Karpas-422 (cell line): Measurements from ENCODE around the gene S100A10. TPM values are rescaled to one million over a fixed set of nuclear protein-coding genes. Genes with fewer than 3 reads are reported as not detected.

Experiments used
- DNase-seq: peaks from one replicate; pipeline ENCODE4 v3.0.0-alpha.2; 2015
- H2AFZ ChIP-seq: fragments of 200-600 bp; sonication (generic); 2 replicates; pipeline ENCODE4 v1.6.1; 2014; ENCODE audit warnings: antibody characterized with exemption, low read length, mixed read lengths
- H3K27ac ChIP-seq: fragments of 200-600 bp; sonication (generic); 2 replicates; pipeline ENCODE4 v1.5.1; 2014; ENCODE audit warnings: mild to moderate bottlenecking, low read length, moderate library complexity
- H3K27me3 ChIP-seq: fragments of 200-600 bp; sonication (generic); 2 replicates; pipeline ENCODE4 v1.6.1; 2014; ENCODE audit warnings: low read length, mixed read lengths
- H3K36me3 ChIP-seq: fragments of 200-600 bp; sonication (generic); 2 replicates; pipeline ENCODE4 v1.6.1; 2014; ENCODE audit warnings: low read length, mixed read lengths; ENCODE audit not compliant: insufficient read depth
- H3K4me1 ChIP-seq: fragments of 200-600 bp; sonication (generic); 2 replicates; pipeline ENCODE4 v1.6.1; 2014; ENCODE audit warnings: mild to moderate bottlenecking, low read length, mixed read lengths
- H3K4me2 ChIP-seq: fragments of 200-600 bp; sonication (generic); 2 replicates; pipeline ENCODE4 v1.6.1; 2014; ENCODE audit warnings: low read length, low read depth, mild to moderate bottlenecking; ENCODE audit not compliant: poor library complexity, severe bottlenecking
- H3K4me3 ChIP-seq: fragments of 200-600 bp; sonication (generic); 2 replicates; pipeline ENCODE4 v1.5.1; 2014; ENCODE audit warnings: mild to moderate bottlenecking, antibody characterized with exemption, low read length, mixed read lengths
- H3K79me2 ChIP-seq: fragments of 200-600 bp; sonication (generic); 2 replicates; pipeline ENCODE4 v1.6.1; 2014; ENCODE audit warnings: mild to moderate bottlenecking, low read length, mixed read lengths
- H3K9ac ChIP-seq: fragments of 200-600 bp; sonication (generic); 2 replicates; pipeline ENCODE4 v1.6.0; 2014; ENCODE audit warnings: low read length
- H3K9me2 ChIP-seq: fragments of 200-600 bp; sonication (generic), shearing (Covaris generic); replicated peaks from 2 replicates; pipeline ENCODE4 v1.6.0; 2014; ENCODE audit warnings: mild to moderate bottlenecking, low read length, moderate library complexity; ENCODE audit not compliant: insufficient read depth
- H3K9me3 ChIP-seq: fragments of 300-700, 200-600 bp; sonication (generic); 2 replicates; pipeline ENCODE4 v1.6.1; 2014; ENCODE audit warnings: low read length, mixed read lengths
- H4K20me1 ChIP-seq: fragments of 200-600 bp; sonication (generic); 2 replicates; pipeline ENCODE4 v1.6.1; 2014; ENCODE audit warnings: mild to moderate bottlenecking, antibody characterized with exemption, low read length, low read depth; ENCODE audit not compliant: insufficient read depth
- total RNA-seq: library from RNA; depleted of rRNA; stranded (reverse); fragments of >200 nt; shearing (Covaris generic); gene quantifications from 2 replicates; pipeline ENCODE4 v1.2.3, GENCODE V29; 2014; ENCODE audit warnings: low replicate concordance; rRNA removed

Gene S100A10, protein sequence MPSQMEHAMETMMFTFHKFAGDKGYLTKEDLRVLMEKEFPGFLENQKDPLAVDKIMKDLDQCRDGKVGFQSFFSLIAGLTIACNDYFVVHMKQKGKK
- total RNA-seq, result 0.56 and 4.2 TPM in 2 replicates

DNA sequence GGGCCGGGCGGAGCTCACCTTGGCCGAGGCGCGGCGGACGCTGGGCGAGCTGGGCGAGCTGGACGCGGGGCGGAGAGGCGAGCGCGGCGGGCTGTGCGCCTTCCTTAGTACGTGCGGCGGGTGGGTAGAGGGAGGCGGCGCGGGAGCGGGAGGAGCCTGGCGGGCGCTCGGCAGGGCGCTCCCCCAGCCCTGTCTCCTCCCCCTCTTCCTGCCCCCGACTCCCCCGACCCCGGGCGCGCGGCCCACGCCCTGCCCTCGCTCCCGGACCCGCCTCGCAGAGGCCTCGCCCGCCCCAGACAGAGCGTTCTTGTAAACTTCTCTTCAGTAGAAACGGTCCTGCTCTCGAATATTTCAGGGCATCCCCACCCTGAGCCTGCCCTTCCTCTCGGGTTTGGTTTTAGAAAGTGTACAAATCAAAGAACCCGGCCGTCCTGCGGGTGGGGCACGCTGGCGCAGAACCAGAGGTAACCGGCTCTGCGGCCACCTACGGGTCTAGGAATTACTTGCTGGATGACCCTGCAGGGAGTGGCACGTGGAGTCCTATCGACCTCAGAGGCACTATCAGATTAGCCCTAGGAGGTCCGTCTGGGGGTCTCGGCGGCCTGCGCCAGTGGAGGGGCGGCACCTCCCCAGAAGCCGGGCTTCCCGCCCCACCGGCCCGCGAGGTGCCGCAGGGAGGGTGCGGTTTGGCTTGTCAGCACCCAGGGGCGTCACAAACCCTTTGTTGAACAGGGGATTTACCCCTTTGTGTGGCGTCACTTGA lies at the start of gene S100A10:
Gene S100A10, minus strand, starts transcription at position 126 of the 763 bp plus-strand sequence. CDS start 7,629 bp downstream, outside the sequence.
- no peaks in the 10 kb centered on the region for H3K9me3 ChIP-seq
- peak; percentile 60 for DNase-seq
- peak within 1 kb of the TSS; percentile 96 for H2AFZ ChIP-seq
- peaks cover 18% of the 10 kb centered on the region for H3K4me1 ChIP-seq
- H3K9ac ChIP-seq, result peak within 1 kb of the TSS; percentile 54
- no peaks in the 10 kb centered on the region for H3K36me3 ChIP-seq
- no peaks in the 10 kb centered on the region for H4K20me1 ChIP-seq
- no peaks in the 10 kb centered on the region for H3K27me3 ChIP-seq
- no peaks in the 10 kb centered on the region for H3K79me2 ChIP-seq
- peak within 1 kb of the TSS; percentile 81 for H3K4me2 ChIP-seq
- H3K4me3 ChIP-seq, result peak within 1 kb of the TSS; percentile 66
- H3K9me2 ChIP-seq, result no peaks in the 10 kb centered on the region
- H3K27ac ChIP-seq, result no peak within 1 kb of the TSS

- Histone ChIP-seq H2AFZ (no peak overlapping the region), H4K20me1 (no peaks in the 10 kb centered on the region), H3K9me2 (no peaks in the 10 kb centered on the region), H3K9ac (no peak overlapping the region), H3K4me3 (no peak overlapping the region), H3K9me3 (no peaks in the 10 kb centered on the region), H3K27ac (no peak overlapping the region), H3K4me2 (no peak overlapping the region), H3K27me3 (no peaks in the 10 kb centered on the region), H3K79me2 (no peaks in the 10 kb centered on the region), H3K36me3 (no peaks in the 10 kb centered on the region), H3K4me1 (peaks cover 19% of the 10 kb centered on the region)
- DNase-seq, result no peak
Measured at GRCh38 chr1:152042030-152042429, 48.4 kb upstream of the S100A10 start.

DNA sequence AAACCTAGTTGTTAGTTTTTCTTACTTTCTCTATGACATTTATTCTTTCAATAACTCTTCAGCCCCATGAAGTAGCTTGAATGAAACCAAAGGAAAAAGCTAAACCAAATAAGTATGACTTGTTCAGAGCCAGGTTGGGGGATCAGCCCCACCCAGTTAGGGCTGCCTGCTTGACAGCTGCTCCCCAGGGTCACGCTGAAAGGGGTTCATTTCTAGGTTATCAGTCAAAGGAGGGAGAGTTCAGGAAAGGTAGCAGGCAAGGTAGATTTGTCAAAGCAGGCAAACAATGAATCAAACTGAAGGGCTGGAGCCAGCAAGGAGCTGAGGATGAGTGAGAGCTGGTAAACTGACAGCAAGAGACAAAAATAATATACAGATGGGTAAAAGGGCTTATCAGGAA lies 46.2 kb upstream of the S100A10 start:
- H3K4me2 ChIP-seq, result no peak overlapping the region
- no peaks in the 10 kb centered on the region for H3K9me2 ChIP-seq
- H2AFZ ChIP-seq, result no peak overlapping the region

DNA sequence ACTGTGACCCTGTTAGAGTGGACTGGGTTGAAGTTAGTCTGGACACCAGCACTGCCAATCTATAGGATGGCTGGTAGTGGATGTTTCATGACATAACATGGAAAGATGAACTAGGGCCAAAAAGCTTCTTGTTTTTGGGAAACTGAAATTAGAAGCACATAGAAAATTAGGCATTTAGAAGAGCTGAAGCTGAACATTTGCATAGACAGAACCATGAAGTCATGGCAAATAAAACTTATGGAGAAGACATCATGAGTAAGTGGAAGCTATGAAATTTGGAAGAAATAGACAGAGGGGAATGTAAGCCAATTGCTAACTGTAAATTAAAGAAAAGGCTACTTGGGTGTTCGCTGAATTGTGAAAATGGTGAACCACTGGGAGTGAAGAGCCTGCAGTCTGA lies 45.8 kb upstream of the S100A10 start:
- H3K4me2 ChIP-seq, result no peak overlapping the region
- H3K9me2 ChIP-seq, result no peaks in the 10 kb centered on the region
- H3K9me3 ChIP-seq, result no peaks in the 10 kb centered on the region
- no peaks in the 10 kb centered on the region for H4K20me1 ChIP-seq
- no peaks in the 10 kb centered on the region for H3K27me3 ChIP-seq
- H3K79me2 ChIP-seq, result peaks cover 6% of the 10 kb centered on the region; the same call in 1 of the 2 replicates
- H3K4me3 ChIP-seq, result no peak overlapping the region
- no peaks in the 10 kb centered on the region for H3K36me3 ChIP-seq
- no peak overlapping the region for H3K9ac ChIP-seq
- no peak overlapping the region for H2AFZ ChIP-seq
- no peak overlapping the region for H3K27ac ChIP-seq
- peaks cover 43% of the 10 kb centered on the region for H3K4me1 ChIP-seq
- DNase-seq, result no peak

More for the DNA sequence above, 46.2 kb upstream of the S100A10 start:
- no peak for DNase-seq
- no peaks in the 10 kb centered on the region for H3K36me3 ChIP-seq
- no peaks in the 10 kb centered on the region for H3K27me3 ChIP-seq
- H3K9me3 ChIP-seq, result no peaks in the 10 kb centered on the region
- H3K27ac ChIP-seq, result no peak overlapping the region
- H3K4me3 ChIP-seq, result no peak overlapping the region
- H3K79me2 ChIP-seq, result peaks cover 6% of the 10 kb centered on the region; the same call in 1 of the 2 replicates
- no peaks in the 10 kb centered on the region for H4K20me1 ChIP-seq
- peaks cover 39% of the 10 kb centered on the region for H3K4me1 ChIP-seq
- no peak overlapping the region for H3K9ac ChIP-seq

DNA sequence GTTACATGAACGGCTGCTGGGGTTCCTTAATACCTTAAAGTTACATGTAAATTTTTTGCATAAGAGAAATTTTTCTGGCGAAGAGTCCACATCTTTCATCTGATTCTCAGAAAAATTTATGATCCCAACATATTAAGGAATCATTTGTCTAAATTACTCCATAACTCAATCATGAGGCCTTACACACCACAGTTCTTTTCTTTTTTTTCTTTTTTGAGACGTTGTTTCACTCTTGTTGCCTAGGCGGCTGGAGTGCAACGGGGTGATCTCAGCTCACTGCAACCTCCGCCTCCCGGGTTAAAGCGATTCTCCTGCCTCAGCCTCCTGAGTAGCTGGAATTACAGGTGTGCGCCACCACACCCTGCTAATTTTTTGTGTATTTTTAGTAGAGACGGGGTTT lies 45.2 kb upstream of the S100A10 start:
- H3K79me2 ChIP-seq, result peaks cover 6% of the 10 kb centered on the region; the same call in 1 of the 2 replicates
- no peak overlapping the region for H3K9ac ChIP-seq
- H2AFZ ChIP-seq, result no peak overlapping the region
- no peak overlapping the region for H3K4me2 ChIP-seq
- DNase-seq, result no peak
- H3K4me1 ChIP-seq, result peaks cover 49% of the 10 kb centered on the region
- H3K27ac ChIP-seq, result no peak overlapping the region
- no peaks in the 10 kb centered on the region for H4K20me1 ChIP-seq
- no peaks in the 10 kb centered on the region for H3K27me3 ChIP-seq
- no peaks in the 10 kb centered on the region for H3K9me3 ChIP-seq
- H3K36me3 ChIP-seq, result peaks cover under 1% of the 10 kb centered on the region; the same call in 1 of the 2 replicates
- H3K4me3 ChIP-seq, result no peak overlapping the region
- no peaks in the 10 kb centered on the region for H3K9me2 ChIP-seq

DNA sequence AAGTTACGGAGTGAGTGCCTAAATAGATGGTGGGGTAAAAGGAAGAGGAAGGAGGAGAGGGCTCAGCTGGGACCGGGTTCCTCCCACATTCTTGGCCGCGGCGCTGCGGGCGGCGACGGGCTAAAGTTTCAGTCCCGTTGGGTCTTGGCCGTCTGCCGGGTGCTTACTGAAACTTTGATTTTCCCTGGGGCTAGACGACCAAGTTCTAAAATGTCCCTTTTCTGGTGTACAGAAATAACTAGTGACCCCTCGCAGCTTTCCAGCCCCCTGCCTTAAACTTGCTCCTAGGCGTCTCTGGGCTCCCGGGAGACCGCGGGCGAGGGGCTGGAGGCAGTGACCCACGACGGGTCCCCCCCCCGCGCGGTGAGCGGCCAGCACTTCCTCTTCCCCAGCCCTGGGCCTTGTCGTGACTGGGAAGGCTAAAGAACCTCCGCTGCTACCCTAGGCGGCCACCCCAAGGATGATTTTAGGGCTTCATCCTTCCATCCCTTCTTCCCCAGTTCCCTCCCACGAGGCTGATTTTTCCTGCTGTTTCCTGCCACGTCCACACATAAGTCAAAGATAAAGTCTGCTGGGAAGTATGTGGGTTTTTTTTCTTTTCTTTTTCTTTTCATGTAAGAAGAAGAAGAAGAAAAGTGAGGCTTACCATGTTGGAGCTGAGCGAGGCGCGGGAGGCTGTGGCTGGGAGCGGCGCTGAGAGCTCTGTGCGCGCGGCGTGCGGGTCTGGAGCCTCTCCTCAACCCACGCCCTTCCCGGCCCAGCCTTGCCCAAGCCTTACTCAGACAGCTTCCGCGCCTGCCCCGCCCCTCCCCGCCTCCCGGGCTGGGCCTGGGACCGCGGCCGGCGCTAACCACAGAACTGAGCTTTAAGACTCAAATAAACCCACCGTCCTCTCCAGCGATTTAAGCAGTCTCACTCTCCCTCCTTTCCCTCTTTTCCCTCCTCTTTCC lies 42.9 kb upstream of the S100A10 start, which contains the start of gene S100A11:
Gene S100A11, minus strand, starts transcription at position 738 of the 950 bp plus-strand sequence. Its CDS starts 89 bp downstream, at position 649.
- peaks cover 14% of the 10 kb centered on the region for H3K36me3 ChIP-seq
- no peaks in the 10 kb centered on the region for H4K20me1 ChIP-seq
- H3K4me2 ChIP-seq, result peak within 1 kb of the TSS; percentile 96
- H2AFZ ChIP-seq, result peak within 1 kb of the TSS; percentile 76
- H3K27me3 ChIP-seq, result no peaks in the 10 kb centered on the region
- H3K27ac ChIP-seq, result peak within 1 kb of the TSS; percentile 90
- H3K9me3 ChIP-seq, result no peaks in the 10 kb centered on the region
- peak within 1 kb of the TSS; percentile 76 for H3K4me3 ChIP-seq
- peak; percentile 86 for DNase-seq
- 0 out of 2 replicates have a peak, but pooled peaks cover 5% of the 10 kb centered on the region for H3K9me2 ChIP-seq
- H3K9ac ChIP-seq, result peak within 1 kb of the TSS; percentile 85
- peaks cover 6% of the 10 kb centered on the region; the same call in 1 of the 2 replicates for H3K79me2 ChIP-seq
- H3K4me1 ChIP-seq, result peaks cover 56% of the 10 kb centered on the region

DNA sequence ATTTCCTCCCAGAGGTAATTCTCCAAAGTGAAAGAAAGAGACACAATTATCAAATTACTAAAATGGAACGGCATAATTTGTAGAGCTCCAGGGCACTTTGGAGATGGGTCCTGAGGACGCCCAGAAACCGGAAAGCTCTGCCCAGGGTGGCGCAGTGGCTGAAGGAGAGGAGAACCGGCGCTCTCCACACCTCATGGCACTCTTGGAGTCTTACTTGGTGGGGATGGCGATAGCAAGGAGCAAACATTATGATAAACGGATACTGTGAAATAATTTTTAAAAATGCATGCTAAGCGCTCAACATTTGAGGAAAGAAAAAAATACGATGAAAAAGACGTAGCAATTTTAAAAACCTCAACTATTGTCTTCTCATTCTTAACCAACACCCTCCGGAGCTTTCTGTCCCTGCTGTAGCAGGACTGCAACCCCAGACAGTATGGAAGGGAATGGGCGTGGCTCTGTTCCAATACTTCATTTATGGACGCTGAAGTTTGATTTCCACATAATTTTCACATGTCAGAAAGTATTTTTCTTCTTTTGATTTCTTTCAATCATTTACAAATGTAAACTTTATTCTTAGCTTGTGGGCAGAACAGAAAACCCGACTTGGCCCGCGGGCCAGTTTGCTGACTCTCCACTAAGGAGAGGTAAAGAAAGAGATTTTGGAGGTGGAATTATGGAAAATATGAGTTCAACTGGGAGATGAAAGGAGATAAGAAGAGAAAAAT lies 42.0 kb upstream of the S100A10 start:
- H3K4me3 ChIP-seq, result peak overlapping the region; percentile 76
- no peak for DNase-seq
- H3K79me2 ChIP-seq, result peaks cover 6% of the 10 kb centered on the region; the same call in 1 of the 2 replicates
- H3K9ac ChIP-seq, result peak overlapping the region; percentile 85
- no peaks in the 10 kb centered on the region for H3K9me3 ChIP-seq
- H2AFZ ChIP-seq, result peak overlapping the region; percentile 76; the same call in 1 of the 2 replicates
- peaks cover 56% of the 10 kb centered on the region for H3K4me1 ChIP-seq
- H3K9me2 ChIP-seq, result 0 out of 2 replicates have a peak, but pooled peaks cover 5% of the 10 kb centered on the region
- H3K27ac ChIP-seq, result peak overlapping the region; percentile 90
- H4K20me1 ChIP-seq, result no peaks in the 10 kb centered on the region
- H3K36me3 ChIP-seq, result peaks cover 14% of the 10 kb centered on the region
- H3K27me3 ChIP-seq, result no peaks in the 10 kb centered on the region
- peak overlapping the region; percentile 96 for H3K4me2 ChIP-seq
